Activated CD4-positive, alpha-beta T cell treated with anti-CD3 and anti-CD28 coated beads, Interleukin-2, amount 50 U/mL, for 1 hour (primary cell): ENCODE data around the gene UBE3B.

Source experiments
- DNase-seq: peaks from one replicate; pipeline ENCODE4 v3.0.0-alpha.2; 2020

UBE3B gene

GRCh38 chr12:109535231-109535862 lies 57.9 kb downstream of the UBE3B start:
- no peak for DNase-seq

GRCh38 chr12:109535863-109536250 lies 58.4 kb downstream of the UBE3B start:
- no peak for DNase-seq

GRCh38 chr12:109537136-109537535 lies 59.7 kb downstream of the UBE3B start:
- no peak for DNase-seq

GRCh38 chr12:109538191-109538863 lies 60.9 kb downstream of the UBE3B start:
- no peak for DNase-seq

GRCh38 chr12:109539508-109539907 lies 62.1 kb downstream of the UBE3B start:
- no peak for DNase-seq

- DNase-seq = no peak
These were observed 63.3 kb downstream of the UBE3B start for GRCh38 chr12:109540526-109541412.

GRCh38 chr12:109541413-109541726 lies 63.9 kb downstream of the UBE3B start:
- DNase-seq = no peak

GRCh38 chr12:109542014-109542413 lies 64.6 kb downstream of the UBE3B start:
- DNase-seq = no peak

- no peak for DNase-seq
These were observed 65.4 kb downstream of the UBE3B start for GRCh38 chr12:109542876-109543275.

GRCh38 chr12:109544955-109545531 lies 67.6 kb downstream of the UBE3B start:
- DNase-seq = no peak

- no peak for DNase-seq
These were observed 68.4 kb downstream of the UBE3B start for GRCh38 chr12:109545826-109546225.

GRCh38 chr12:109547286-109547685 lies 69.9 kb downstream of the UBE3B start:
- no peak for DNase-seq

GRCh38 chr12:109548258-109548657 lies 70.8 kb downstream of the UBE3B start:
- no peak for DNase-seq

GRCh38 chr12:109549613-109550270 lies 72.3 kb downstream of the UBE3B start:
- DNase-seq = no peak

- no peak for DNase-seq
These were observed 72.8 kb downstream of the UBE3B start for GRCh38 chr12:109550281-109550680.

- DNase-seq = no peak
These were observed 73.7 kb downstream of the UBE3B start for GRCh38 chr12:109551108-109551507.

- DNase-seq = no peak
These were observed 75.5 kb downstream of the UBE3B start for GRCh38 chr12:109552971-109553370.

- no peak for DNase-seq
These were observed 76.0 kb downstream of the UBE3B start for GRCh38 chr12:109553483-109553882.

- DNase-seq = no peak
These were observed 76.6 kb downstream of the UBE3B start for GRCh38 chr12:109553906-109554500.

GRCh38 chr12:109554761-109555160 lies 77.3 kb downstream of the UBE3B start:
- DNase-seq = no peak

- no peak for DNase-seq
These were observed 78.2 kb downstream of the UBE3B start for GRCh38 chr12:109555431-109556315.

GRCh38 chr12:109557200-109557599 lies 79.8 kb downstream of the UBE3B start:
- no peak for DNase-seq
